Measurements from ENCODE around the gene ZMYND8. TPM values are rescaled to one million over a fixed set of nuclear protein-coding genes. Genes with fewer than 3 reads are reported as not detected.

The ZMYND8 gene
- total RNA-seq, 2 donors from 2014 or later = 22.6 to 27.5 TPM

- DNase-seq (peak; percentile 85), ATAC-seq (peak; percentile 18 to 48)
- intact Hi-C loops (cut with DNase I) = loop anchor here (2.0 to 5.0 kb wide), 3 partner anchors 23 to 40 kb away; no protein-coding TSS in a partner anchor
Observed at GRCh38 chr20:47357296-47358038, 968 bp upstream of the ZMYND8 start.

GRCh38 chr20:47356220-47356525 is 326 bp downstream of the ZMYND8 start:
- ATAC-seq = no peak

GRCh38 chr20:47355489-47356219 is 845 bp downstream of the ZMYND8 start:
- no peak for ATAC-seq
- intact Hi-C loops (cut with DNase I) = loop anchor here in 1 of 2 donors (5.0 kb wide), 1 partner anchor 38 kb away; no protein-coding TSS in a partner anchor
- no peak for DNase-seq

More at GRCh38 chr20:47356220-47356525, 326 bp downstream of the ZMYND8 start:
- DNase-seq = no peak
- intact Hi-C loops (cut with DNase I) = loop anchor here in 1 of 2 donors (5.0 kb wide), 1 partner anchor 39 kb away; no protein-coding TSS in a partner anchor

GRCh38 chr20:47354714-47355488 is 1.6 kb downstream of the ZMYND8 start:
- intact Hi-C loops (cut with DNase I) = loop anchor here in 1 of 2 donors (5.0 kb wide), 1 partner anchor 38 kb away; no protein-coding TSS in a partner anchor
- ATAC-seq (no peak), DNase-seq (no peak)

GRCh38 chr20:47354464-47354713 is 2.1 kb downstream of the ZMYND8 start:
- intact Hi-C loops (cut with DNase I) = no loop called here
- ATAC-seq (no peak), DNase-seq (no peak)

GRCh38 chr20:47353692-47354463 is 2.6 kb downstream of the ZMYND8 start:
- intact Hi-C loops (cut with DNase I) = no loop called here
- ATAC-seq = no peak
- DNase-seq = no peak

- intact Hi-C loops (cut with DNase I) = no loop called here
- ATAC-seq = no peak
- no peak for DNase-seq
Observed at GRCh38 chr20:47353239-47353691, 3.2 kb downstream of the ZMYND8 start.

- intact Hi-C loops (cut with DNase I) = no loop called here
- DNase-seq = no peak
Observed at GRCh38 chr20:47352332-47353238, 3.9 kb downstream of the ZMYND8 start.

GRCh38 chr20:47351643-47352331 is 4.7 kb downstream of the ZMYND8 start:
- no peak for ATAC-seq
- intact Hi-C loops (cut with DNase I) = no loop called here
- DNase-seq = no peak

More at GRCh38 chr20:47352332-47353238, 3.9 kb downstream of the ZMYND8 start:
- ATAC-seq = peak in 1 of 2 donors; percentile 9

- intact Hi-C loops (cut with DNase I) = no loop called here
- ATAC-seq (no peak), DNase-seq (no peak)
Observed at GRCh38 chr20:47350691-47351545, 5.6 kb downstream of the ZMYND8 start.

- intact Hi-C loops (cut with DNase I) = no loop called here
- no peak for ATAC-seq
- no peak for DNase-seq
Observed at GRCh38 chr20:47350181-47350550, 6.3 kb downstream of the ZMYND8 start.

GRCh38 chr20:47349365-47350180 is 6.9 kb downstream of the ZMYND8 start:
- ATAC-seq = no peak
- intact Hi-C loops (cut with DNase I) = no loop called here

GRCh38 chr20:47348539-47349142 is 7.9 kb downstream of the ZMYND8 start:
- DNase-seq = no peak
- ATAC-seq = peak in 1 of 2 donors; percentile 9
- intact Hi-C loops (cut with DNase I) = no loop called here

More at GRCh38 chr20:47349365-47350180, 6.9 kb downstream of the ZMYND8 start:
- no peak for DNase-seq

GRCh38 chr20:47347661-47348435 is 8.7 kb downstream of the ZMYND8 start:
- intact Hi-C loops (cut with DNase I) = no loop called here
- DNase-seq (no peak), ATAC-seq (no peak)

GRCh38 chr20:47346172-47346571 is 10.3 kb downstream of the ZMYND8 start:
- DNase-seq (no peak), ATAC-seq (no peak)
- intact Hi-C loops (cut with DNase I) = no loop called here

Measured in left cardiac atrium (tissue), 4 donors.